HG03103 (cell line): ENCODE results near the gene HYAL4.
"Not testable (repeated sequence)": the region's sequence is repeated elsewhere in the genome, so short reads cannot be mapped to it uniquely, and the experiment has no call there.

Experiments
- ATAC-seq: cut with Tn5 transposase; IDR thresholded peaks from one replicate; pipeline ENCODE4 v1.9.1; 2021; ENCODE audit warnings: low read depth; ENCODE audit not compliant: unreplicated experiment

The HYAL4 gene

DNA sequence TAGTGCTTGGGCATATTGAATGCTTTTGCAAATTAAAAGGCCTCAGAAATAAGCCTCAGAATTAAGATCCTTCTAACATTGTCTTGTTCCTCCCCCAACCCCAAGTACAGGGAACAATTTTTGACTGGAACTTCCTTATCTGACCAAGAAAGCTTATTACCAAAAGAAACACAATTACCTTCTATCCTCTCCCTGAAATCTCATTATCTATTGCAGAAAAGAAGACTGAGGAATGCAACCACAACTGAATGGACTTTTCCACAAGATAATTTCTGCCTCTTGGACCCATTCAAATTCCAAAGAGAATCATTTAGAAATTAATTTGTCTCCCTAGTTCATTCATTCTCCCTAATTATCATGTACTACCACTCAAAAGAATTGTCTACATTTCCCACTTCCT, 43.2 kb downstream of the HYAL4 start:
- no peak for ATAC-seq

DNA sequence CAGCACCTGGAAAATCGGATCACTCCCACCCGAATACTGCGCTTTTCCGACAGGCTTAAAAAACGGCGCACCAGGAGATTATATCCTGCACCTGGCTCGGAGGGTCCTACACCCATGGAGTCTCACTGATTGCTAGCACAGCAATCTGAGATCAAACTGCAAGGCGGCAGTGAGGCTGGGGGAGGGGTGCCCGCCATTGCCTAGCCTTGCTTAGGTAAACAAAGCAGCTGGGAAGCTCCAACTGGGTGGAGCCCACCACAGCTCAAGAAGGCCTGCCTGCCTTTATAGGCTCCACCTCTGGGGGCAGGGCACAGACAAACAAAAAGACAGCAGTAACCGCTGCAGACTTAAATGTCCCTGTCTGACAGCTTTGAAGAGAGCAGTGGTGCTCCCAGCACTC, 49.8 kb downstream of the HYAL4 start:
- ATAC-seq = not testable (repeated sequence)

DNA sequence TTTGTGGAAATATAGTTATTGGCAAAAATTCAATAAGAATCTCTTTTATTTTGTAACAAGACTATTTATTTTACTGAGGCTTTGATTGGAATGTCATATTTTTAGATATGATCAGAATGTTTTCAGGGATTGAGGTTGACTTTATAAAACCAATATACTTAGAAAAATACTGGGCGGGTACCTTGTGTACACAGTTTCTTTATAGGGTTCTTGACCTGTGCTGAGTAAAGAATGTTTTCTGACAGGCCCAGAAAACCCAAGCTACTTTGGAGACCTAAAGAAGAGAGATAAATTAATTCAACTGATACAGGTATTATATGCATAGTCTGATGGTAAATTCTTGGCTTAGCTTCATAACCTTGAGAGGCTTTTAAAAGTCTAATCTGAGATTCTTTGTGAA, 56.1 kb downstream of the HYAL4 start:
- ATAC-seq = no peak

DNA sequence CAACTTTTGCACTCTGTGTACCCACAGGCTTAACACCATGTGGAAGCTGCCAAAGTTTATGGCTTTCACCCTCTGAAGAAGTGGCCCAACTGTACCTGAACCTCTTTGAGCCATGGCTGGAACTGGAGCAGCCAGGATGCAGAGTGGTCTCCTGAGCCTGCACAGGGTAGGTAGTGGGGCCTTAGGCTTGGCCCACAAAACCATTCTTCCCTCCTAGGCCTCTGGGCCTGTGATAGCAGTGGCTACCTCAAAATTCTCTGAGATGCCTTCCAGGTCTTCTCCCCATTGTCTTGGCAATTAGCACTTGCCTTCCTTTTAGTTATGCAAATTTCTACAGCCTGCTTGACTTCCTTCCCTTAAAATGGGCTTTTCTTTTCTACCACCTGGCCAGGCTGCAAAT, 60.7 kb downstream of the HYAL4 start:
- no peak for ATAC-seq

DNA sequence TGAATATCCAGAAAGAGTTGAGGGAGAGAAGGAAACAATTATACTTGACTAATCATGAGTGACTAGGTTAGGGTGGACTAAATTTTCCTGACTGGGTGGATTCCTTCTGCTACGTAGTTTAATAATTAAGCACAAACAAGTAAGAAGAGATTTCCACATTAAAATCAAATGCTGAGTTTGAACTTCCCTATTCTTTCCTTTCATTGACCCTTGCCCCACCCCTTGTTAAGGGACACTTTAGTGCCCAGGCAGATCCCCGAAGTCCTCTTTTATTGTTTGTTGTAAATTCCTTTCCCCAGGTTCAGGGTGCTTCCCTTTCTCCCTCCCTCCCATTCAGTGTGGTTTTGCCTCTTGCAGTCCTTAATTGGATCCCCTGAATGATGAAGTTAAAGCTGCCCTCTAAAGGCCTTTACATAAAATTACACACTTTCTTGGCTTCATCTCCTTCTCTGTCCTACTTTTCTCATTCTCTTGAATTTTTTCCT, 71.3 kb downstream of the HYAL4 start:
- ATAC-seq = no peak

DNA sequence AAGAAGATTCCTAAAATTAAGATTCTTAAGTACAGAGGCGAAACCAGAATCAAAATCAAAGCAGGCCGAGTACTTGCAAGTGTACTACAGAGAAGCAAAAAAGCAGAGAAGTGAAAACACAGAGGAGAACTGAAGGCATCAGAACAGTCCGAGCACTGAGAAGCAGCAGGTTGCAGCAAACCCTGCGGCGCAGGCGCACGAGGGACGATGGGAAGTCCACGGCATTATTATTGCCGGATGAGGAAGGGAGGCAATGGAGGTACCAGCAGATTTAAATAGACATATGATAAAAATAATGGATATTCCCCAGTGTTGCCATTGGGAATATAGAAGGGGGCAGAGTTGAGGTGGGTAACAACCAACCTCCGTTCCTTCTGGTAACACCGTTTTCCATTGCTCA, 72.9 kb downstream of the HYAL4 start:
- ATAC-seq = no peak

DNA sequence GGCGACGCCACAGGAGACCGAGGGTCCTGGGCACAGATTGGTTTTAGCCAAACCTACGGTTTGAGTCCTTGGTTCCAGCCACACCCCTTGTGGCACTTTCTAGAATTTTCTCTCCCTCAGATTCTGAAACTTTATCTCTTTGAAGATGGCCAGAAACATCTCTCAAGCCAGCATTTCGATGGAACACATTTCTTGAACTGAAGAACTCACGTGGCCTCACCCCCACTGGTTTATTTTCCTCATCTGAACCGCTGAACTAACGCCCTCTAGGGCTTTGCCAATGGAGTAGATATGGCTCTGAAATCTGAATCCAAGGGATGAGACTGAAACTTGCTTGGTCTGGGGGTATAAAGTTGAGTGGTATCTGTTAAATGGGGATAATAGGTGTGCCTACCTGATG, 73.3 kb downstream of the HYAL4 start:
- no peak for ATAC-seq

DNA sequence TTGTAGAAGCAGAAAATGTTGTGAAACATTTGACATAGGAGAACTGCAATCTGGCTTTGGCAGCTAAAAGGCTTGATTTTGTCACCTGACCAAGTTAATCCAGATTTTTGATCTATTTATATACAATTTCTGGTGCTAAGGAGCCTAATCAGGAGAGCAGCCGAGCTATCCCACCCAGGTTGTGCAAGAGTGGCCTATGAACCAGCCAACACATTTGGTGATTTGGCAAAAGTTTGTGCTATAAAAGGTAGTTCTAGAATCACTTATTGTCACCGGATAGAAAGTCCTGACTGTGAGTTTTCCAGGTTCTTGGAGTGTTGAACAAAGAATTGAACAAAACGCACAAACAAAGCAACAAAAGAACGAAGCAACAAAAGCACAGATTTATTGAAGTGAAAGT, 78.6 kb downstream of the HYAL4 start:
- no peak for ATAC-seq

DNA sequence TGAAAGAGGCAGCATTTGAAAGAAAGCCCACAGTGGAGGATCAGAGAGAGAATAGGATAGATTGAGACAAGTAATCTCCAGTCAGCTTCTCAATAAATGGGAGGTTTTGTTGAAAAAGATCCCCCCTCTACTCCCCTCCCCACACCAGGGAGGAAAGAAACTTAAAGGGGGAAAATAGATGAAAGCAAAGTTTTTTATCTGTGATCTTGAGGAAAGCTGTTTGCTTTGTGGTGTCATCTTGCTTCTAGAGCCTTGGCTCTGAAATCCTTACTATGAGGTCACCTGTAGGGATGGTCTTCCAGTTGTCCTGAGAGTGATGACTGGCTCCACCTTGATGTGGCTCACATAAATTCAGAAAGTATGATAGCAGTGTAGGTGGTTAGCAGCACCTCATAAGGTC, 80.0 kb downstream of the HYAL4 start, which contains the start of gene SPAM1:
SPAM1 (plus strand) TSS at position 301 of the 400 bp plus-strand sequence. CDS start 28,330 bp downstream, outside the sequence.
- no peak for ATAC-seq
